ENCODE results near the gene HES1.
"Not testable (repeated sequence)": the region's sequence is repeated elsewhere in the genome, so short reads cannot be mapped to it uniquely, and the experiment has no call there.

The HES1 gene

GRCh38 chr3:194147679-194148078 lies 11.7 kb downstream of the HES1 start:
- Mint-ChIP-seq H3K4me3 (no peak overlapping the region), H3K27ac (peak overlapping the region; percentile 63 to 76 (median 64)), H3K9me3 (no peaks in the 10 kb centered on the region), H3K4me1 (peaks cover 29% of the 10 kb centered on the region), H3K36me3 (ENCODE audit: low read depth) (no peaks in the 10 kb centered on the region), H3K27me3 (ENCODE audit: low read depth) (peaks cover 33% of the 10 kb centered on the region)
- no peak for TF ChIP-seq CTCF (IDR thresholded peaks at IDR 0.05; ENCODE audit: unreplicated experiment in 3 of 3)

DNA sequence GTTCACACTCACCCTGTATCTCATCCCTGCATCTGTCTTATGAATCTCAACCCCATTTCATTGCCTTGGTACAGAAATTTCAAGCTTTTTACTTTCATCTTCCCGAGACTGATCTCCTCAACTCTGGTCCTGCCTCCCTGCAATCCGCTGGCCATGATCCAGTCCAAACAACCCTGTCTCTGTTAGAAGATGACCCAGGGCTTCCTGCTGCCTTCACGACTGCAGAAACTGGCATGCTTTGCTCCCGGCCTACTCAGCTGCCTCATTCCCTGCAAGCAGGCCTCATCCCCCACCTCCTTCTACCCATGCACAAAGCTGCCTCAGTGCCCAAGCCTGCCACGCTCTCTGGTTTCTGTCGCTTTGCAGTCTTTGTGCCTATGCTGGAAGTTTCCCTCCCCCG lies 12.4 kb downstream of the HES1 start:
- peak overlapping the region; percentile 63 to 76 (median 64) for H3K27ac Mint-ChIP-seq
- no peaks in the 10 kb centered on the region for H3K36me3 Mint-ChIP-seq (ENCODE audit: low read depth)

DNA sequence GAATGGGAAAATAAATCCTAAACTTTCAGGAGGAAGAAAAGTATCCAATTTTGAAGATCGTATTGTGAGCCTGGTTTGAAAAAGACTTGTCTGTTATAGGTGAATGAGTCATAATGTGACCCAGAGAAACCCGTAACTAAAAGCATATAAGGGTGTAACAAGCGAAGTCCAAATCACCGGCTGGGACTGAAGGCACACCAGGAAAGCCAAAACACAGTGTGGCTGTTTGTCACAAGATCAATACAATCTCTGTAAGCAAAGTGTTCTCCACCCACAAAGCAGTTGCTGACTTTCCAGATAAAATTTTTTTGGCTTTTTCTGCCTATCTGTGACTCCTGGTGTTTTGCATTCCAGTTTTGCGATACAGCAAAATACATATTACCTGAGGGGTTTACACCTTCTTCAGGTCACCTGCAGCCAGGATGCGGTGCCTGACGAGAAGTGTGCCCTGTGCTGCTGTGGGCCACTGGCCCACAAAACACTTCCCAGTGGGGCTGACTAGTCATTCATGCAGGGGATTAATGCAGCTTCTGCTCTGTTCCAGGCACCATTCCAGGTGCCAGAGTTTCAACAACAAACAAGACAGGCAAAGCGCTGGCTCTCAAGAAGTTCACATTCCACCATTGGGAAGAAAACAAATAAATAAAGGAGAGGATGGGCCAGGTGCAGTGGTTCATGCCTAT lies 14.4 kb downstream of the HES1 start:
- Mint-ChIP-seq H3K27ac (no peak overlapping the region), H3K4me1 (peaks cover 13% of the 10 kb centered on the region), H3K9me3 (peaks cover 5% of the 10 kb centered on the region), H3K27me3 (ENCODE audit: low read depth) (peaks cover 32% of the 10 kb centered on the region), H3K4me3 (no peak overlapping the region), H3K36me3 (ENCODE audit: low read depth) (peaks cover 12% of the 10 kb centered on the region)
- no peak for TF ChIP-seq CTCF (IDR thresholded peaks at IDR 0.05; ENCODE audit: unreplicated experiment in 3 of 3)

More for the DNA sequence above, 12.4 kb downstream of the HES1 start:
- TF ChIP-seq CTCF (IDR thresholded peaks at IDR 0.05; ENCODE audit: unreplicated experiment in 3 of 3) = no peak
- H3K9me3 Mint-ChIP-seq = no peaks in the 10 kb centered on the region
- peaks cover 27% of the 10 kb centered on the region for H3K4me1 Mint-ChIP-seq
- H3K27me3 Mint-ChIP-seq (ENCODE audit: low read depth) = peaks cover 35% of the 10 kb centered on the region
- peak overlapping the region; percentile 6 to 20 (median 11) for H3K4me3 Mint-ChIP-seq

- Mint-ChIP-seq H3K36me3 (ENCODE audit: low read depth) (peaks cover 12% of the 10 kb centered on the region), H3K4me1 (peaks cover 13% of the 10 kb centered on the region), H3K27me3 (ENCODE audit: low read depth) (peaks cover 31% of the 10 kb centered on the region)
- not testable (repeated sequence) for H3K9me3 Mint-ChIP-seq, H3K27ac Mint-ChIP-seq, H3K4me3 Mint-ChIP-seq
Observed at GRCh38 chr3:194150935-194151302, 15.0 kb downstream of the HES1 start.

GRCh38 chr3:194154346-194154745 lies 18.4 kb downstream of the HES1 start:
- TF ChIP-seq CTCF (IDR thresholded peaks at IDR 0.05; ENCODE audit: unreplicated experiment in 3 of 3) = no peak
- H3K27me3 Mint-ChIP-seq (ENCODE audit: low read depth) = peaks cover 26% of the 10 kb centered on the region
- no peak overlapping the region for H3K4me3 Mint-ChIP-seq
- no peak overlapping the region for H3K27ac Mint-ChIP-seq
- H3K36me3 Mint-ChIP-seq (ENCODE audit: low read depth) = peaks cover 12% of the 10 kb centered on the region
- peaks cover 5% of the 10 kb centered on the region for H3K9me3 Mint-ChIP-seq
- H3K4me1 Mint-ChIP-seq = no peaks in the 10 kb centered on the region

DNA sequence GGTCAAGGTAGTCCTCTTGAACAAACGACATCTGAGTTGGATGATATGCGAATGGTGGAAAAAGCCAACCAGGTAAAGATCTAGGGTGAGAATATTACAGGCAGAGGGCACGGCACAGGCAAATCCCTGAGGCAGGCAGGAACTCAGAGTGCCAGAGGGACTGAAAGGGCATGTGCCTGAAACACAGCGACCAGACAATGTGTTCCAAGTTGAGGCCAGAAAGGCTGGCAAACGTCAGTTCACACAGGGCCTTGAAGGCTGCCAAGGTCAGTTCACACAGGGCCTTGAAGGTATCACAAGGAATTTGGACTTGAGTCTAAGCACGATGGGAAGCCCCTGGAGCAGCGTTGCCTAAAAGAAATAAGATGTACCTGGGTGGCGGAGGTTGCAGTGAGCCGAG lies 20.1 kb downstream of the HES1 start:
- H3K36me3 Mint-ChIP-seq (ENCODE audit: low read depth) = peaks cover 12% of the 10 kb centered on the region
- peaks cover 5% of the 10 kb centered on the region for H3K9me3 Mint-ChIP-seq
- no peak for TF ChIP-seq CTCF (IDR thresholded peaks at IDR 0.05; ENCODE audit: unreplicated experiment in 3 of 3)
- peaks cover 7% of the 10 kb centered on the region for H3K4me1 Mint-ChIP-seq
- H3K27me3 Mint-ChIP-seq (ENCODE audit: low read depth) = peaks cover 26% of the 10 kb centered on the region
- H3K27ac Mint-ChIP-seq = no peak overlapping the region
- no peak overlapping the region for H3K4me3 Mint-ChIP-seq

Measured in nephron (organoid).